Measurements from ENCODE around the gene CREG1.

Gene CREG1

DNA sequence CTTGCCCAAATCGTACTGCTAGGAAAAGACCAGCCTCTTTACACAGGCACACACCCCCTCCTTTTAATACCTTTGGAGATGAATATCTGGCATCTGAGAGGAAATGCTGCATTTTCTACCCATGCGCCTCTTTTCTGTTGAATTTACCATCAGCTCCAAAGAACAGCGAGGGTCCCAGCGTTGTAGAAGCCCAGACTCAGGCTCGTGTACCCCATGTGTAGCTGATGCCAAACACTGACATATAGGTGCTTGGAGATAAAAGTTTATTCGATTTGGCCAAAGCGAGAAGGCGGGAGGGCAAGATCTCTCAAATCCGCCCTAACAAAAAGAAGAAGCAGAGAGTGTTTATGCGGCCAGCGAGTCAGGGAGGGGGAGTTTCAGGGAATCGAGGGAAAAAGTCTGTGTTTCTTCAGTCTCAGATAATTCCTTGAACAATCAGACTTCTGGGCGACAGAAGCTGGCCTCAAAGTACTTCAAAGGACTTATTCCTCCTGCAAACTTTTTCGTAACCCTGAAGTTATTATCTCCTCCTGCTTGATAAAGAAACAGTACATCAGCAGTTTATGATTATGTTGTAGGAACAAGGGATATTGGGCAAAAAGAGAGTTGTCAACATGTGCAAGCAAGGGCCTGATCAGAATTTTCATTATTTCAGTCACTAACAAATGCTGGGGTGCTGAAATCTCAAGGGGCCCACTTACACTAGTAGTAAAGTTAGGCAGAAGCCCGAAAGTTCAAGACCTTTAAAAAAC, 642 bp upstream of the CREG1 start (continued):
- TF ChIP-seq ZNF140 (tag by site-specific recombination; IDR thresholded peaks at IDR 0.05), result no peak
- no peak for TF ChIP-seq ZNF391 (tag by site-specific recombination; IDR thresholded peaks at IDR 0.05; ENCODE audit: borderline replicate concordance, low read depth)
- no peak for TF ChIP-seq ZNF785 (tag by site-specific recombination; IDR thresholded peaks at IDR 0.05)
- 0 out of 2 replicates have a peak, but pooled peaks have one; percentile 21 for TF ChIP-seq ZNF2 (tag by site-specific recombination; IDR thresholded peaks at IDR 0.05)
- TF ChIP-seq TRIM28 (IDR thresholded peaks at IDR 0.05; ENCODE audit: borderline replicate concordance, low read length), result no peak
- TF ChIP-seq ZNF133 (tag by site-specific recombination; IDR thresholded peaks at IDR 0.05), result no peak
- TF ChIP-seq ZNF514 (tag by site-specific recombination; IDR thresholded peaks at IDR 0.05), result no peak
- no peak for TF ChIP-seq HOXA7 (CRISPR knock-in tag; IDR thresholded peaks at IDR 0.05; ENCODE audit: borderline replicate concordance)
- no peak for TF ChIP-seq MZF1 (tag by site-specific recombination; IDR thresholded peaks at IDR 0.05; ENCODE audit: borderline replicate concordance)
- no peak for TF ChIP-seq ZNF433 (tag by site-specific recombination; IDR thresholded peaks at IDR 0.05; ENCODE audit: low read depth)
- no peak for TF ChIP-seq ZNF621 (tag by site-specific recombination; IDR thresholded peaks at IDR 0.05)
- peak; percentile 48; the same call in 1 of the 2 replicates for TF ChIP-seq ZNF394 (tag by site-specific recombination; IDR thresholded peaks at IDR 0.05; ENCODE audit: borderline replicate concordance)
- no peak for TF ChIP-seq ZFP69B (tag by site-specific recombination; IDR thresholded peaks at IDR 0.05)
- TF ChIP-seq ZNF423 (tag by site-specific recombination; IDR thresholded peaks at IDR 0.05), result no peak
- TF ChIP-seq YY2 (tag by site-specific recombination; IDR thresholded peaks at IDR 0.05), result no peak
- no peak for TF ChIP-seq ZNF157 (tag by site-specific recombination; IDR thresholded peaks at IDR 0.05)
- TF ChIP-seq ZNF335 (tag by site-specific recombination; conservative IDR thresholded peaks at IDR 0.05), result peak; percentile 70
- TF ChIP-seq, protein P1, sequence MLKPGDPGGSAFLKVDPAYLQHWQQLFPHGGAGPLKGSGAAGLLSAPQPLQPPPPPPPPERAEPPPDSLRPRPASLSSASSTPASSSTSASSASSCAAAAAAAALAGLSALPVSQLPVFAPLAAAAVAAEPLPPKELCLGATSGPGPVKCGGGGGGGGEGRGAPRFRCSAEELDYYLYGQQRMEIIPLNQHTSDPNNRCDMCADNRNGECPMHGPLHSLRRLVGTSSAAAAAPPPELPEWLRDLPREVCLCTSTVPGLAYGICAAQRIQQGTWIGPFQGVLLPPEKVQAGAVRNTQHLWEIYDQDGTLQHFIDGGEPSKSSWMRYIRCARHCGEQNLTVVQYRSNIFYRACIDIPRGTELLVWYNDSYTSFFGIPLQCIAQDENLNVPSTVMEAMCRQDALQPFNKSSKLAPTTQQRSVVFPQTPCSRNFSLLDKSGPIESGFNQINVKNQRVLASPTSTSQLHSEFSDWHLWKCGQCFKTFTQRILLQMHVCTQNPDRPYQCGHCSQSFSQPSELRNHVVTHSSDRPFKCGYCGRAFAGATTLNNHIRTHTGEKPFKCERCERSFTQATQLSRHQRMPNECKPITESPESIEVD (tag by site-specific recombination; IDR thresholded peaks at IDR 0.05), result no peak
- no peak for TF ChIP-seq REPIN1 (tag by site-specific recombination; IDR thresholded peaks at IDR 0.05; ENCODE audit: low read depth)
- TF ChIP-seq ZNF404 (tag by site-specific recombination; IDR thresholded peaks at IDR 0.05), result 0 out of 2 replicates have a peak, but pooled peaks have one; percentile 22
- no peak for TF ChIP-seq SP3 (tag by site-specific recombination; IDR thresholded peaks at IDR 0.05)
- TF ChIP-seq ZNF138 (tag by site-specific recombination; IDR thresholded peaks at IDR 0.05; ENCODE audit: borderline replicate concordance), result no peak
- TF ChIP-seq ZNF324 (tag by site-specific recombination; IDR thresholded peaks at IDR 0.05), result no peak
- no peak for TF ChIP-seq ZNF48 (tag by site-specific recombination; IDR thresholded peaks at IDR 0.05)
- TF ChIP-seq SP7 (tag by site-specific recombination; IDR thresholded peaks at IDR 0.05), result 0 out of 2 replicates have a peak, but pooled peaks have one; percentile 19
- no peak for TF ChIP-seq ZNF184 (tag by site-specific recombination; IDR thresholded peaks at IDR 0.05)
- peak; percentile 10; the same call in 1 of the 2 replicates for TF ChIP-seq EGR2 (tag by site-specific recombination; IDR thresholded peaks at IDR 0.05; ENCODE audit: low read depth)
- peak; percentile 65 for TF ChIP-seq ZNF366 (tag by site-specific recombination; conservative IDR thresholded peaks at IDR 0.05)
- TF ChIP-seq, protein P2, sequence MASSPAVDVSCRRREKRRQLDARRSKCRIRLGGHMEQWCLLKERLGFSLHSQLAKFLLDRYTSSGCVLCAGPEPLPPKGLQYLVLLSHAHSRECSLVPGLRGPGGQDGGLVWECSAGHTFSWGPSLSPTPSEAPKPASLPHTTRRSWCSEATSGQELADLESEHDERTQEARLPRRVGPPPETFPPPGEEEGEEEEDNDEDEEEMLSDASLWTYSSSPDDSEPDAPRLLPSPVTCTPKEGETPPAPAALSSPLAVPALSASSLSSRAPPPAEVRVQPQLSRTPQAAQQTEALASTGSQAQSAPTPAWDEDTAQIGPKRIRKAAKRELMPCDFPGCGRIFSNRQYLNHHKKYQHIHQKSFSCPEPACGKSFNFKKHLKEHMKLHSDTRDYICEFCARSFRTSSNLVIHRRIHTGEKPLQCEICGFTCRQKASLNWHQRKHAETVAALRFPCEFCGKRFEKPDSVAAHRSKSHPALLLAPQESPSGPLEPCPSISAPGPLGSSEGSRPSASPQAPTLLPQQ (tag by site-specific recombination; IDR thresholded peaks at IDR 0.05), result no peak
- no peak for TF ChIP-seq ZNF658 (tag by site-specific recombination; IDR thresholded peaks at IDR 0.05)
- TF ChIP-seq, protein P3, sequence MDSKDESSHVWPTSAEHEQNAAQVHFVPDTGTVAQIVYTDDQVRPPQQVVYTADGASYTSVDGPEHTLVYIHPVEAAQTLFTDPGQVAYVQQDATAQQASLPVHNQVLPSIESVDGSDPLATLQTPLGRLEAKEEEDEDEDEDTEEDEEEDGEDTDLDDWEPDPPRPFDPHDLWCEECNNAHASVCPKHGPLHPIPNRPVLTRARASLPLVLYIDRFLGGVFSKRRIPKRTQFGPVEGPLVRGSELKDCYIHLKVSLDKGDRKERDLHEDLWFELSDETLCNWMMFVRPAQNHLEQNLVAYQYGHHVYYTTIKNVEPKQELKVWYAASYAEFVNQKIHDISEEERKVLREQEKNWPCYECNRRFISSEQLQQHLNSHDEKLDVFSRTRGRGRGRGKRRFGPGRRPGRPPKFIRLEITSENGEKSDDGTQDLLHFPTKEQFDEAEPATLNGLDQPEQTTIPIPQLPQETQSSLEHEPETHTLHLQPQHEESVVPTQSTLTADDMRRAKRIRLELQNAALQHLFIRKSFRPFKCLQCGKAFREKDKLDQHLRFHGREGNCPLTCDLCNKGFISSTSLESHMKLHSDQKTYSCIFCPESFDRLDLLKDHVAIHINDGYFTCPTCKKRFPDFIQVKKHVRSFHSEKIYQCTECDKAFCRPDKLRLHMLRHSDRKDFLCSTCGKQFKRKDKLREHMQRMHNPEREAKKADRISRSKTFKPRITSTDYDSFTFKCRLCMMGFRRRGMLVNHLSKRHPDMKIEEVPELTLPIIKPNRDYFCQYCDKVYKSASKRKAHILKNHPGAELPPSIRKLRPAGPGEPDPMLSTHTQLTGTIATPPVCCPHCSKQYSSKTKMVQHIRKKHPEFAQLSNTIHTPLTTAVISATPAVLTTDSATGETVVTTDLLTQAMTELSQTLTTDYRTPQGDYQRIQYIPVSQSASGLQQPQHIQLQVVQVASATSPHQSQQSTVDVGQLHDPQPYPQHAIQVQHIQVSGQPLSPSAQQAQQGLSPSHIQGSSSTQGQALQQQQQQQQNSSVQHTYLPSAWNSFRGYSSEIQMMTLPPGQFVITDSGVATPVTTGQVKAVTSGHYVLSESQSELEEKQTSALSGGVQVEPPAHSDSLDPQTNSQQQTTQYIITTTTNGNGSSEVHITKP (tag by site-specific recombination; IDR thresholded peaks at IDR 0.05), result 0 out of 2 replicates have a peak, but pooled peaks have one; percentile 52
- no peak for TF ChIP-seq ZEB2 (tag by site-specific recombination; IDR thresholded peaks at IDR 0.05)
- TF ChIP-seq CTCF (tag by site-specific recombination; IDR thresholded peaks at IDR 0.05), result no peak
- TF ChIP-seq ZNF221 (tag by site-specific recombination; IDR thresholded peaks at IDR 0.05; ENCODE audit: borderline replicate concordance), result no peak
